ENCODE measurements around the gene LRRTM4. TPM values are rescaled to one million over a fixed set of nuclear protein-coding genes. Genes with fewer than 3 reads are reported as not detected.

LRRTM4 gene
- total RNA-seq, 2 experiments from 2014 or later: not detected

DNA sequence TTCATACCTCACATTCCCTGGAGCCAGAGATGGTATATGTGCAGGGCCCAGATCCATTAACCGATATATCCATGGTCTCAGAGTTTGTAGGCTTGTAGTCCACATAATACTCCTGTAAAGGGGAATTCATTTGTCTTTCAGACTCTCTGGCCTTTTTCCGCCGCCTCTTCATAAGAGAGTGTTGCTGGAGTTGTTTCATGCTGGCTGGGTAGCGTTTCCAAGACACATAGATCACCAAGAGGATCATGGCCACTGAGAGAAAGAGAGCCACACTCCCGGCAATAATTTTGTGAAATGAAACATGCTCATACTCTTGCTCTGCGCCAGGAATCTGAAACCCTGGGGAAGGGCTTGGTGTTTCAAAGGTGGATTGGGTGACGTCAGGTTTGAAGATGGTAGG, 3.9 kb downstream of the LRRTM4 start:
- Mint-ChIP-seq H3K27me3 (no peaks in the 10 kb centered on the region), H3K27ac (no peak overlapping the region), H3K4me3 (no peak overlapping the region), H3K4me1 (ENCODE audit: low read depth) (no peaks in the 10 kb centered on the region), H3K36me3 (no peaks in the 10 kb centered on the region), H3K9me3 (peaks cover 9% of the 10 kb centered on the region)
- no peak for DNase-seq
- intact Hi-C loops (cut with micrococcal nuclease): no loop called here
- ChIA-PET POLR2A (no interaction called here), CTCF (no interaction called here)

DNA sequence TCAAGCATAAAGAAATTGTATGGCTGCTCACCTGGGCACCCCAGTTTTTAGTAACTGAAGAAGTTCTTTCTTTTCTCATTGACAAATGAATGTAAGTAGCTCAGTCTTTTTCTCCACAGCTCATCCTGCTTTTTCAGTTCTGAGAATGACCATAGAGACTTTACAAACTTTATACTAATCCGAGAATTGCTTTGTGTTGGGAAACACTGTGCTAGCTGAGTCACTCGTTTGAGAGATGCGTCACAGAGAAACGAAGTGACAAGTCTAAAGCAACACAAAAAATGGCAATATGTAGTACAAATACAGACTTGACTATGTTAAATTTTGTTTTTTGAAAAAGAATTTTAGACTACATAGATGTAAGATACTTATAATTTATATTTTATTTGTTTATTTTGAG, 9.0 kb downstream of the LRRTM4 start:
- Mint-ChIP-seq H3K27me3 (no peaks in the 10 kb centered on the region), H3K4me3 (no peak overlapping the region), H3K9me3 (peaks cover 5% of the 10 kb centered on the region), H3K27ac (no peak overlapping the region), H3K4me1 (ENCODE audit: low read depth) (no peaks in the 10 kb centered on the region), H3K36me3 (no peaks in the 10 kb centered on the region)
- POLR2A ChIA-PET: no interaction called here
- CTCF ChIA-PET: no interaction called here
- intact Hi-C loops (cut with micrococcal nuclease): no loop called here
- DNase-seq: no peak

DNA sequence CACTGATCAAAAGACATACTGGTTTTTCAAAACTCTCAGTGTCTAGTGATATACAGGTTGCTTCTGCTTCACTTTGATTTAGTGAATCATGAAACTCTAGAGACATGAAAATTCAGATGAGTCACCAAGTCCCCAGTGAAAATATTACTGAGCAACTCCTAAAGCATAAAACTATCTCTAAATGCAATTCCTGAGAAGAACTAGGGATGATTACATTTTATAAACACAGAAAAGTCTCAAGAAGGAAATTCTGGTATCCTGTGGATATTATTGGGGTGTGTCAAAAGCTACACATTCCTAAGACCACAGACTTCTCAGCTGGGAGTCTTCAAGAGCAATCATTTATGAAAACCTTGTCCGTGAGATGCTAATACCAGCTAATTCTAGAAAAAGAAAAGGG, 9.7 kb downstream of the LRRTM4 start:
- ChIA-PET POLR2A (no interaction called here), CTCF (no interaction called here)
- intact Hi-C loops (cut with micrococcal nuclease): no loop called here
- Mint-ChIP-seq H3K9me3 (peaks cover 7% of the 10 kb centered on the region), H3K27me3 (no peaks in the 10 kb centered on the region), H3K4me1 (ENCODE audit: low read depth) (no peaks in the 10 kb centered on the region), H3K4me3 (no peak overlapping the region), H3K27ac (no peak overlapping the region), H3K36me3 (no peaks in the 10 kb centered on the region)
- DNase-seq: no peak

DNA sequence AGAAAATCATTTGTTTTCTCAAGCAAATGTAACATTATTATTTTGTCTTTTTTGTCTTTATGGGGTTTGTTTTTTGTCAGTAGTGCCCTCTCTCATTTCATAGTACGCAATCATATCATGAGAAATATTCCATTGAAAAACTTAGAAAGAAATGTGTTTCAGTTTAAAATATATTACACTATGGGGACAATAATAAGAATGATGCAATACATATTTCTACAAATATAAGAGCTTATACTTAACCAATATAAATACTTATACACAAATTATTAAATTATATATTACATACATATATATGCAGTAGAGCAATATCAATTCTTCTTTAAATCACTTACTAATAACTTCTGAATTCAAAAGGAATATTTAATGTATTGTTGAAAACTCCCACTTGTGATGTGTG, 13.7 kb downstream of the LRRTM4 start:
- Mint-ChIP-seq H3K27me3 (no peaks in the 10 kb centered on the region), H3K36me3 (no peaks in the 10 kb centered on the region), H3K9me3 (peaks cover 9% of the 10 kb centered on the region), H3K4me3 (no peak overlapping the region), H3K4me1 (ENCODE audit: low read depth) (no peaks in the 10 kb centered on the region), H3K27ac (no peak overlapping the region)
- ChIA-PET POLR2A (no interaction called here), CTCF (no interaction called here)
- intact Hi-C loops (cut with micrococcal nuclease): no loop called here
- no peak for DNase-seq

DNA sequence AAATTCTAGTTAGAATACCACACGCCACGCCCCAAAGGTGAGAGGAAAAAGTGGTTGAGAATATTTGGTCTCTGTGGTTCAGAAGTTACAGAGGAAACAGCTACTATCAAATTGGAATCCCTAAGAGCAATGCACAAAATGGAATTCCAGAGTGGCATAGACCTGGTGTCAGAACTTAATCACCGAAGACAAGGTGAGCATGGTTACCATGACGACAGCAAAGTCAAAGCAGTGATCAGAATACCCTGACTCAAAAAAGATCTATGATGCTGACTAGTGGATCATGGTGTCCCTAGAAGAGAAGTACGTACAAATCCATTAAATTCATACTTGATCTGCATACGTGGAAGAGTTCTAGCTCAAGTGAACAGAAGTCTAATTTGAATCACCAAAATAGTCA, 14.5 kb downstream of the LRRTM4 start:
- no peaks in the 10 kb centered on the region for H3K27me3 Mint-ChIP-seq
- H3K4me1 Mint-ChIP-seq (ENCODE audit: low read depth): no peaks in the 10 kb centered on the region
- H3K36me3 Mint-ChIP-seq: no peaks in the 10 kb centered on the region
- ChIA-PET CTCF (no interaction called here), POLR2A (no interaction called here)
- H3K27ac Mint-ChIP-seq: no peak overlapping the region
- no peak overlapping the region for H3K4me3 Mint-ChIP-seq
- DNase-seq: no peak
- intact Hi-C loops (cut with micrococcal nuclease): no loop called here
- peaks cover 9% of the 10 kb centered on the region for H3K9me3 Mint-ChIP-seq

DNA sequence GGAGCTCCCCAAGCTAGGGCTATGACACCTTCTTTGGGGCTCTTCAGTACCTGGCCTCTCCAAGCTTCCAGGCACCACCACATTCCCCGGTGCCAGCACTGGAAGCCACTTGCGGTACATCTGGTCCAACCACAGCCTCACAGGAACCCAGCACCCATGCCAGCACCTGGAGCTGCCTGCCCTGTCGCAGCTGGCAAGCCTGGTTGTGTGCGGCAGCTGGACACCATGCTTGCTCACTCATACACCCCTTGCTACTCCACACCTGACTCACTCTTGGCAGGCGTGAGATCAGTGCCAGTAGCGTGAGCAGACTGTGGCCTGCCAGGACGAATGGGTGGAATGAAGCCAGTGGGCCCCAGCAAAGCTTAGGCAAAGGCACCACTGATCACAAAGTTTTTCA, 34.0 kb downstream of the LRRTM4 start:
- intact Hi-C loops (cut with micrococcal nuclease): no loop called here
- no peak for DNase-seq
- POLR2A ChIA-PET: no interaction called here
- Mint-ChIP-seq H3K27ac (no peak overlapping the region), H3K4me3 (no peak overlapping the region), H3K36me3 (no peaks in the 10 kb centered on the region), H3K4me1 (ENCODE audit: low read depth) (no peaks in the 10 kb centered on the region), H3K27me3 (no peaks in the 10 kb centered on the region), H3K9me3 (peaks cover 14% of the 10 kb centered on the region)
- CTCF ChIA-PET: no interaction called here

DNA sequence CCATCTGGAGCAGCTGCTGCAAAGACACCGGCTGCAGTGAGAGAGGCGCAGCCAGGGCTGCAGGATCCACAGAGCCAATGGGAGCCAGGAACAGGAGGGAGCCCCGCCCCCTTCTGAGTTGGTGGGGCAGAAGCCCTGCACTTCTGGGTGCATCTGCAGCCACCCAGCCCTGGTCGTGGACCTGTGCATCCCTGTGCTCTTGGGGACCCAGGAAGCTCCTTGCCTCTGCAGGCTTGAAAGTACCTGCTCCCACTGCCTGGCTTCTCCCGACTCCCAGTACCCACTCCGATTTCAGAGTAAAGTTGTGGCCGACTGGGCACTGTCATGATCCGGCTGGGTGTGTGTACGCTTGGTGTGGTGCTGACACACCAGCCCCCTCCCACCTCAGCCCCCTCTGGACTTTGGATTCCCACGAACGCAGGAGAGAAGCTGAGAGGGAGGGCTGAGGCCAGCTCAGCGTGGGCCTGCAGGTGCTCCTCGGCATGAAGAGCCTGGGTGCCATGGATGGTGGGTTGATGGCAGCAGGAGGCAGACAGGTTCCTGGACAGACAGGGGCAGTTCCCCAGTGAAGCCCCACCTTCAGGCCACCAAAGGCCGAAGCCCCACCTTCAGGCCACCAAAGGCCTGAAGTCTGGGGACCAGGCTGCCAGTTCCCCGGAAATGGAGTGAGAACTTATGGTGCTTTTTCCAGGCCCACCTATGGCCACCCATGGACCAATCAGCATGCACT, 34.9 kb downstream of the LRRTM4 start:
- CTCF ChIA-PET: no interaction called here
- POLR2A ChIA-PET: no interaction called here

DNA sequence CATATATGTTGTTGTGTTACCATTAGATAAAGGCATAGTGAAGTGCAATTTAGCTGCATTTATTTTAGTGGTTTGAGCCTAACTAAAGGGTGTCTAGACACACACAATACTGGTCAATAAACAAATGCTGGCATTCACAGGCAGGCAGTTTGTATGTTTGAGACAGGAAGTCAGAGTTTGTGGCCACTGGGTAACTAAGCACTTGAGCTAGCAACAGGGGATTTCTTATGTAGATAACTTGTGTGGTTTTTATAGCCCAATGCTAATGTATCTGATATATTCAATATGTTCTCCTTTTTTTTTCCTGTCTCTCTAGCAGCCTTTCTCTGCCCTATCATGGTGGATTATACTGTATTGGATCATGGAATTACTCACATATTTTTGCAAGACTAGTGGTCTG, 38.1 kb downstream of the LRRTM4 start:
- no peak overlapping the region for H3K27ac Mint-ChIP-seq
- no peak for DNase-seq
- ChIA-PET CTCF (no interaction called here), POLR2A (no interaction called here)
- peaks cover 28% of the 10 kb centered on the region for H3K9me3 Mint-ChIP-seq
- H3K4me1 Mint-ChIP-seq (ENCODE audit: low read depth): no peaks in the 10 kb centered on the region
- no peaks in the 10 kb centered on the region for H3K27me3 Mint-ChIP-seq
- H3K36me3 Mint-ChIP-seq: no peaks in the 10 kb centered on the region
- H3K4me3 Mint-ChIP-seq: no peak overlapping the region
- intact Hi-C loops (cut with micrococcal nuclease): no loop called here

More for the DNA sequence above, 34.9 kb downstream of the LRRTM4 start:
- Mint-ChIP-seq H3K4me1 (ENCODE audit: low read depth) (no peaks in the 10 kb centered on the region), H3K9me3 (peaks cover 14% of the 10 kb centered on the region), H3K4me3 (no peak overlapping the region), H3K27ac (no peak overlapping the region), H3K27me3 (no peaks in the 10 kb centered on the region), H3K36me3 (no peaks in the 10 kb centered on the region)
- DNase-seq: no peak
- intact Hi-C loops (cut with micrococcal nuclease): no loop called here

DNA sequence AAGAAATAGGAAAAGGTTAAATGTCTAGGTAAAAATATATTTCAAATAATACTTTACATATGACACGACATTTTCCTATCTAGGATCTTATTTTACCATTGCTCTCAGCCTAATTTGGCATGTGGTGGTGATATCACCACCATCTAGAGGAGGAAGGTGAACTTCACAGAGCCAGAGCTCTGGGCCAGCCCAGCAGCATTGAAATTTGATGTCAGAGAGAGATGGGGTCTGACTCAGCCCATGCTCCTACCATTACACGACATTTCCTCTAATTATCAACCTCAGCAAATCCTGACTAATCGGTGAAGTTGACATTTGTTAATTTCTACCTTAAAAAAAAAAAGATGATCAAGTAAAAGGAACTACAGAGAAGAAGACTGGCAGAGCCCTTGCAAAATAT, 42.3 kb downstream of the LRRTM4 start:
- Mint-ChIP-seq H3K36me3 (no peaks in the 10 kb centered on the region), H3K4me1 (ENCODE audit: low read depth) (no peaks in the 10 kb centered on the region), H3K4me3 (no peak overlapping the region), H3K27me3 (no peaks in the 10 kb centered on the region), H3K27ac (no peak overlapping the region), H3K9me3 (peaks cover 26% of the 10 kb centered on the region)
- ChIA-PET CTCF (no interaction called here), POLR2A (no interaction called here)
- intact Hi-C loops (cut with micrococcal nuclease): no loop called here
- no peak for DNase-seq

DNA sequence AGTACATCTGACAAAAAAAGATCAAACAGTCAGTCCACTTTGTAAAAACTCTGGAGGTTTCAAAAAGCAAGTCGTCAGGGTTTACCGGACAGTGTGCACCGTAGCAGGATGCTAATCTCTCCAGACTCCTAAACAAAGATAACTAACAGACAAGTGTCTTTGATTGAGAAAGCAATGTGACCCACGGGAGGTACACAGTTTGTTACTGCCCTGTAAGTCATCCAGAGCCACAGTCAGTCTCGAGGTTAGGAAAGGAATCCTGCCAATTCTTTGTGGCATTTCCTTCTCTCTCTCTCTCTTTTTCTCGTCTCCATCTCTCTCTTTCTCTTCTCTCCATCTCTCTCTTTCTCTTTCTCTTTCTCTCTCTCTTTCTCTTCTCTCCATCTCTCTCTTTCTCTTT, 42.8 kb downstream of the LRRTM4 start:
- H3K4me3 Mint-ChIP-seq: no peak overlapping the region
- H3K9me3 Mint-ChIP-seq: peaks cover 26% of the 10 kb centered on the region
- H3K27me3 Mint-ChIP-seq: no peaks in the 10 kb centered on the region
- ChIA-PET POLR2A (no interaction called here), CTCF (no interaction called here)
- H3K4me1 Mint-ChIP-seq (ENCODE audit: low read depth): no peaks in the 10 kb centered on the region
- intact Hi-C loops (cut with micrococcal nuclease): no loop called here
- no peak overlapping the region for H3K27ac Mint-ChIP-seq
- DNase-seq: no peak
- H3K36me3 Mint-ChIP-seq: no peaks in the 10 kb centered on the region

DNA sequence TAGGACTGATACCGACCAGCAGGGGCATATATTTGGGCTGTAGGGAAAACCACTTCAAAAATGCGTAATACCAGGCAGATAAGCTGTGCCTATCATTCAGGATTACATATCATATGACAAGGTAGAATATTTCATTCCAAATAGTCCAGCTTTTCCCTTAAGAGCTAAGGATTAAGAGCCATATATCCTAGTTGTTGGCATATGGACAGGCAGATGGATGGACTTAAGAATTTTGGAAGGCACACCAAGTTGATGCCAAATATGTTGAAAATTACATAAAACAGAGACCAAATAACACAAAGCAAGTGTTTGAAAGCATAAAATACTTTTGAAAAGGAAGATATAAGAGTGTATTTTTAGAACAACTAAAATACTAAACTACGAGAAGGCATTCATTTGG, 52.1 kb downstream of the LRRTM4 start:
- POLR2A ChIA-PET: no interaction called here
- CTCF ChIA-PET: no interaction called here
- H3K4me1 Mint-ChIP-seq (ENCODE audit: low read depth): no peaks in the 10 kb centered on the region
- no peaks in the 10 kb centered on the region for H3K27me3 Mint-ChIP-seq
- H3K36me3 Mint-ChIP-seq: no peaks in the 10 kb centered on the region
- H3K9me3 Mint-ChIP-seq: peaks cover 24% of the 10 kb centered on the region
- H3K4me3 Mint-ChIP-seq: no peak overlapping the region
- intact Hi-C loops (cut with micrococcal nuclease): no loop called here
- DNase-seq: no peak
- no peak overlapping the region for H3K27ac Mint-ChIP-seq

DNA sequence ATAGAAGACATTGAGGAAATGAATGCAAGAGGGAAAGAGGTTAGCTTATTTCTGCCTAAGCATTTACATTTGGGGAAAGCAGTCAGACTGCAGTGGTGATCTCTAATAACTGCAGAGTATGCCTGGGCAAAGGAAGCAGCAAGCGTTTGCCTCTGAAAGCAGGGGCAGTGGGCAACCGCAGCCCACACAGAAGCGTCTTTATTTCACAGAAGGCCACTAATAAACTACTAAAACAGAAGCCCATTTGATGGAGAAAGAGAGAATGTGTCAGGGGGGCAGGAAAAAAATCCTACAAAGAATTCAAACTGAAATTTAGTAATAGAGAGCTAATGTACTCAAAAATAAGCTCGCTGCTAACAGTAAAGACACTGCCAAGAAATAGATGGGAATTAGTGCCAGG, 53.1 kb downstream of the LRRTM4 start:
- no peak for DNase-seq
- Mint-ChIP-seq H3K27me3 (no peaks in the 10 kb centered on the region), H3K27ac (no peak overlapping the region), H3K9me3 (peaks cover 24% of the 10 kb centered on the region), H3K36me3 (no peaks in the 10 kb centered on the region), H3K4me1 (ENCODE audit: low read depth) (no peaks in the 10 kb centered on the region), H3K4me3 (no peak overlapping the region)
- ChIA-PET POLR2A (no interaction called here), CTCF (no interaction called here)
- intact Hi-C loops (cut with micrococcal nuclease): no loop called here

DNA sequence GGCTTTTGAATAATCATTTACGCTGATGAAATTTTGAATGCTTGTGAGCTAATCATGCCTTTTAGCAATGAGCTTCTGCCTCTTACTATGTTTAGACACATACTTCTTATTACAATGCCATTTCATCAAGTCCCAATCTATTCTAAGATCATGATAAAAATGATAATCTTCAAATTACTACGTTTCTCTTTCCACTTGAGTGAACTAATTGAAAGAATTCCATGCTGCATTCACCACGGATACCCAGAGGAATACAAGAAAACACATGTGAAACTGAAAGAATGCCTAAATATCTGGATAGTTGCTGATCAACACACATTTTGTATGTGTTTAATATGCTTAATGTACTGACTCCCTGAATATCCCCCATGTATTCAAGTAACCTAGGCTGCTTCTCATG, 62.3 kb downstream of the LRRTM4 start:
- intact Hi-C loops (cut with micrococcal nuclease): no loop called here
- H3K4me3 Mint-ChIP-seq: no peak overlapping the region
- H3K27ac Mint-ChIP-seq: no peak overlapping the region
- ChIA-PET POLR2A (no interaction called here), CTCF (no interaction called here)
- H3K9me3 Mint-ChIP-seq: peaks cover 5% of the 10 kb centered on the region
- no peaks in the 10 kb centered on the region for H3K4me1 Mint-ChIP-seq (ENCODE audit: low read depth)
- no peaks in the 10 kb centered on the region for H3K27me3 Mint-ChIP-seq
- no peak for DNase-seq
- H3K36me3 Mint-ChIP-seq: no peaks in the 10 kb centered on the region

DNA sequence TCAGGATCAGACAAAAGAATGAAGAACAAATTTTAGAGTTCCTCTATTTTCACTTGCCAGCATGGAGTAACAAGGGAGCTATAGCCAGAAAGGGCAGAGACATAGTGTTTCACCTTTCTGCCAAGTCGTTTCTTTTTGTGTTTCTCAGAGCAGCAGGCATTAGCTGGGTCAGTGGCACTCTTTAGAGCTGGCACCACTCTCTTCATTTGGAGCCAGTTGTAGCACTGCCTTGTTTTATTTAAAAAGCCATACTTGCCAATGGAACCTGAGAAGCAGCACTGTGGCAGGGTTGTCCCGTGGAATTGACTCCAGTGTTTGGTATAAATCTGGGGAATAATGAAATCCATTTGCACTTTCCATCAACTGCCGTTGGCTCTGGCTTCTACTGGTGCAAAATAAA, 64.0 kb downstream of the LRRTM4 start:
- DNase-seq: no peak
- H3K27me3 Mint-ChIP-seq: no peaks in the 10 kb centered on the region
- no peak overlapping the region for H3K27ac Mint-ChIP-seq
- no peak overlapping the region for H3K4me3 Mint-ChIP-seq
- H3K9me3 Mint-ChIP-seq: peaks cover 5% of the 10 kb centered on the region
- ChIA-PET POLR2A (no interaction called here), CTCF (no interaction called here)
- intact Hi-C loops (cut with micrococcal nuclease): no loop called here
- H3K4me1 Mint-ChIP-seq (ENCODE audit: low read depth): no peaks in the 10 kb centered on the region
- no peaks in the 10 kb centered on the region for H3K36me3 Mint-ChIP-seq

Measured in activated CD4-positive, alpha-beta memory T cell treated with anti-CD3 and anti-CD28 coated beads for 36 hours (primary cell).